HG02610 (cell line): ENCODE measurements around the gene PIGZ.

ENCODE experiments used
- ATAC-seq: cut with Tn5 transposase; IDR thresholded peaks from one replicate; pipeline ENCODE4 v1.9.1; 2021; ENCODE audit warnings: mild to moderate bottlenecking, moderate library complexity; ENCODE audit not compliant: unreplicated experiment

The PIGZ gene

DNA sequence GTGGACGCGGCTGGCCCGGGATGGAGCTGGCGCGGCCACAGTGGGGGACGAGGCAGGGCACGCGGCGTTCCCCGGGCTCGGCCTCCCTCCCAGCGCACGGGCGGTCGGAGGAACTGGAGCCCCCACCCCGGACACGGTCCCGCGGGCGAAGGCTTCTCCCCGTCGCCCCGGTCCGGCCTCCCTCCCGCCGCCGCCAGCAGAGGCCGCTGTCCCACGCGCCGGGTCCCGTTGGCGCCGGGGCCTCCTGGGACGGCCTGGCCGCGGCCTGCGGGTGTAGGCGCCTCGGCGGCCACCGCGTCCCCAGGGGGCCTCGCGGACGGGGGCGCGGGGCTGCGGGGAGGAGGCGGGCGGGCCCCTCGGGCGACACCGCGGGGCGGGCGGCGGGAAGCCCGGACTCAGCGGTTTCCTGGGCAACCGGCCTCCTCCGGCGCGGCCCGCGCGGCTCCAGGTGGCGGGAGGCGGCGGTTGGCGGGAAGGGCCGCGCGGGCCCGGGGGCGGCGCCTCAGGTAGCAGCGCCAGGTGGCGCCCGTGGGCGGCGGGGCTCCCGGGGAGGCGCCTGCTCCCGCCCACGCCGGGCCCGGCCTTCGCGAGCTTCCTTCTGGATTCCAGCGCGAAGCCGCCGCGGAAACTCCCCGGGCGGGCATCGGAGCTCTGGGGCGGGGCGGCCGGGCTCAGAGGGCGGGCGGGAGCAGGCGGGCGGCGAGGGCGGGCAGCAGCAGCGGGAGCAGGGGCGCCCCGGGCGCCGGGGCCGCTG, 34.2 kb upstream of the PIGZ start:
- ATAC-seq: peak; percentile 70

DNA sequence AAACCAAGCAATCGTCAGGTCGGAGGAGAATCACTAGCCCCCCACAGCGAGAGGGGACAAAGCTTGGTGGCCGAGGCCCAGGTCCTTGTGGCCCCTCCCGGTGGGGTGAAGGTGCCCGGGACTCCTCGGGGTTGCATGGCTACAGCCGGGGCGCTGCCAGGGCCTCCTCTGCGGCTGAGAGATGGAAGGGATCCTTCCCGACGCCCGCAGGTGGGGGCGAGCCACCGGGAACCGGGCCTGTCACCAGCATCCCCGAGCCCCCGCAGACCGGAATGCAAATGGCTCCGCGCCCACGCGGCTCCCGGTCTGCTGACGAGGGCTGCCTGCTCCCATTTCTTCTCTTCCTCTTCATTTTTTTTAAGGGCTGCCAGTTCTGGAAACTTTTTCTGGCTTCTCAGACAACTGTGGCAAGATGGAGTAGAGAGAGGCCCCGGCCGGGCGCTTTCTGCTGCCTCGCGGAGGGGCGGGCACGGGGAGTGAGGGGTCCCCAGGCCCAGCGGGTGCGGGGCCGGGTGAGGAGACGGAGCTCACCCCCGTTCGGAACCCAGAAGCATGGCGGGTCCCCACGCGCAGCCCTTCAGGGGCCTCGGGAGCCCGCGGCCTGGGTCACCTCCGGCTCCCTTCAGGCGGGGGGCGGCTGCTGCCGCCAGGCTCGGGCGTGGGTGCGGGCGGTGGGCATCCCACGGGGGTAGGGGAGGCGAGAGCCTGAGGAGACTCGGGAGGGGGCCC, 33.5 kb upstream of the PIGZ start:
- ATAC-seq: no peak

DNA sequence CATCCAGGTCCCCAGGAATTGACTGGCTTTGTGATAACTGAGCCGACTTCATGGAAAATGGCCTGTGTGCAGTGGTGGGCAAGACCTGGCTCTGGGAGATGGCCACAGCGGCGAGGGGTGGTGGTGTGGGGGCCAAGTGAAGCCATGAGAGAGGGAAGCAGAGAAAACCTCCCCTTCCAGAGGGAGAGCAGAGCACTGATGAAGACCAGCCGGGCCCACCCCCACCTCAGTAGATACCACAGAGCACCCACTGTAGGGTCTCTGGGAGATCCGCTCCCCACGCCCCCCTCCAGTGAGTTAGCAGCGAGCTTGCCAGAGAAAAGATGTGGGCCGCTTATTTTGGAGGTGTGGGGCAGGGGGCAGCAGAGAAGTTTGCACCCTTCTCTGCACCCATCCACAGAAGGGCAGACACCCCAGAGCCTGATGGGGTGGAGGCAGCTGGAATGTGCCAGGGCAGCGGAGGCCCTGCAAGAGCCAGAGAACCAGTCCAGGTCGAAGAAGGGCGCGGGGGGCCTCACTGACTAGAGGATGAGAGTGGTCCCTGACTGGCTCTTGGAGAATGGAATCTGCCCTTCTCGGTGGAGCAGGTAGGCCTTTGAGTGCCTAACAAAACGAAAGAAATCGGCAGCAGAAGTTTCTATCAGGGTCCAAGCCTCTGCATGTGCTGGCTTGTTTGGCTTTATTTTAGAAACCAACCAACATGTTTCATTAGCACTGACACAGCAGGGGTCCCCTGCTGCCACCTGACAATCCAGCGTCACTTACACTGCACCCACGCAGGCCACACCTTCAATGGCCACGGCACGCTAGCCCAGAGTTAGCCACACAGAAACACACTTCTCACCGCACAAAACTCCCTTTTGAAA, 32.7 kb upstream of the PIGZ start:
- no peak for ATAC-seq

DNA sequence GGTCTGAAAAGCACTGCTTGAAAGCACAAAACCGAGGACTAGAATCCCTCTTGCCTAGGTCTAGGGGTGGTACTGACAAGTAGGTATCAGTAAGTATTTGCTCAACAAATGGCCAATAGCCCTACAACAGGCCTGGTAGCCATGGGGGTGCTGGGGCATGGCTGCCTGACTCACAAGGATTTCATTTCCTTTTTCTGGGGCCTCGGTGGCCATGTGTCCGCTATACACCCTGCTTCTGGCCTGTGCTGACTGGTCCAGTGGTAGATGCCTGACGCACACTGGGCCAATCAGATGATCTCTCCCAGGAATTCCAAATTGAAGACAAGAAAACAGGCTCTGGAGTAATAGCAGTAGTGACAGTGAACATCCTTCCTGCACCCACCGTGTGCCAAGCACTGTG, 31.6 kb upstream of the PIGZ start:
- no peak for ATAC-seq

DNA sequence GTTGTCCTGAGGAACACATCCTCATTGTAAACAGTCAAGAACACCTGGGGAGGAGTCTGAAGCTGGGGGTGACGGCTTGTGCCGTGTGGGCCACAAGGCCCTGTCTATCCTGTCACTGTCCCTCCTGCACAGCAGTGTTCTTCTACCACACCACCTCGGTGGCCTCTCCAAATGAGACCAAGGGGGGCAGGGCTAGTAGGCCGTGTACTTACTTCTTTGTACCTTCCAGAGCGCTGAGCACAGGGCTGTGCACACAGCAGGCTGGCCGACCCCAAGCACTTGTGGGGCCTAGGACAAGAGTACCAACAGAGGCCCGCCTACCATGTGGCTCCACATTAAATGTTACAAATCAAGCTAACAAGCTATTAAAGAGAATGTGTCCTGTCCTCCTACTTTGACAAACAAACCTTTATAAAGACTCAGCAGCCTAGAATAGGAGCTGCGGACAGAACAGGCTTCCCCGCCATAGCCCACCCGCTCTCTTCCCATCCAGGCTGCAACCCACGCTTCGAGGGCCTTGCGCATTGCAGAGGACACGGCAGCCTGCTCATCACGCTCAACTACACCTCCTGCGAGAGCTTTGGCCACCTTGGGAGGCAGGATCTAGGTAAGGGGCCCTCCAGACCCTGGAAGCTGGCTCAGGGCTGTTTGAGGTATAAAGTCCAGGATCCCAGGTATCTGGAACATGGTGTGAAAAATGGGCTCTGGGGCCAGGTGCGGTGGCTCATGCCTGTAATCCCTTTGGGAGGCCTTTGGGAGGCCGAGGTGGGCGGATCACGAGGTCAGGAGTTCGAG, 30.5 kb upstream of the PIGZ start:
- ATAC-seq: no peak

DNA sequence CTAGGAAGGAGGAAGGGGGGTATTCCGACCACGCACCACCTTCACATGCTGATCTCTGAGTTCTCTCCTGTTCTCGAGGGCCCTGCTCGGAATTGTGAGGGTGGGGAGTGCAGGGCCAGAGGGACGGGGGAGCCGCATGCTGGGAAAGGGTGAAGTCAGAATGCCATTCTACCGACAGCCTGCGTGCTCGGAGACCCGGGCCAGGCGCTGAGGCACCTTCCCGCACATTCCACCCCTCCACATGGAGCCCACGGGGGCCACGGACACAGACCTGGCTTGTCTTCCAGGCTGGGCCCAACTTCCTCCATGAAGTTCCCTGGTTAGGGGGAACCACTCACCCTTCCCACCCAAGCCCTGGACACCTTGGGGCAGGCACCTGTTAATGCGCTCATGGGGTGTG, 28.7 kb upstream of the PIGZ start:
- ATAC-seq: no peak

DNA sequence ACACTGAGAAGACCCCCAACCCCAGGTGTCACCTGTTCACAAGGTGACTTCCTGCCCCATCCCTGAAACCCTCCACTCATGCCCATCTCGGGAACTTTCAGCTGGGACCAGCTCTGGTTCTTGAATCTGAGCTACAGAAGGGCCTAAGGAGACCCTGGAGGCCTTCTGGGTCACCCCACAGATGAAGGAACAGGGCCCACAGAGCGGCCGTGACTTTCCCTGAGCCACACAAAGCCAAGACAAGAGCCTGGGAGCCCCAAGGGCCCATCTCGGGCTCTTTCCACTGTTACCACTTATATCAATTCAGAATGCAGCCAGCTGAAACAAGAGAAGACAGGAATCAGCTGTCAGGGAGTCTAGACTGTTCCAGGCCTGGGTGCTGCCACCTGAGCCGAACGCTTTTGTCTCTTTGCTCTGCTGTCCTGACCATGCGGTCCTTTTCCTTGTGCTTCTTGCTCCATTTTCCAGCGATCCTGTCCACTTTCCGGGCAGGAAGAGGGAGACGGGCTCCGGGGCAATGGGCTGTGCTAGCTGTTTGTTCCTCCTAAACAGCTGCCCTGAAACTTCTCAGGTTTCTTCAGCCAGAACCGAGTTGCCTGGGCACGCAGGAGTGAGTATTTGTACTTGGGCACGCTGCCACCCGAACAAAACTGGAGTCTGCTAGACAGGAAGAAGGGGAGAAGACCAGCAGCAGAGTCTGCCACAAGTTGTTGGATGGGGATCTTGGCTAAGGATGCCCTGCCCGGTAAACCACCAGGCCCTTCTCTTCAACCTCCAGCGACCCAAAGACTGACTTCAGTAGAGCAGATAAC, 28.0 kb upstream of the PIGZ start:
- ATAC-seq: no peak

DNA sequence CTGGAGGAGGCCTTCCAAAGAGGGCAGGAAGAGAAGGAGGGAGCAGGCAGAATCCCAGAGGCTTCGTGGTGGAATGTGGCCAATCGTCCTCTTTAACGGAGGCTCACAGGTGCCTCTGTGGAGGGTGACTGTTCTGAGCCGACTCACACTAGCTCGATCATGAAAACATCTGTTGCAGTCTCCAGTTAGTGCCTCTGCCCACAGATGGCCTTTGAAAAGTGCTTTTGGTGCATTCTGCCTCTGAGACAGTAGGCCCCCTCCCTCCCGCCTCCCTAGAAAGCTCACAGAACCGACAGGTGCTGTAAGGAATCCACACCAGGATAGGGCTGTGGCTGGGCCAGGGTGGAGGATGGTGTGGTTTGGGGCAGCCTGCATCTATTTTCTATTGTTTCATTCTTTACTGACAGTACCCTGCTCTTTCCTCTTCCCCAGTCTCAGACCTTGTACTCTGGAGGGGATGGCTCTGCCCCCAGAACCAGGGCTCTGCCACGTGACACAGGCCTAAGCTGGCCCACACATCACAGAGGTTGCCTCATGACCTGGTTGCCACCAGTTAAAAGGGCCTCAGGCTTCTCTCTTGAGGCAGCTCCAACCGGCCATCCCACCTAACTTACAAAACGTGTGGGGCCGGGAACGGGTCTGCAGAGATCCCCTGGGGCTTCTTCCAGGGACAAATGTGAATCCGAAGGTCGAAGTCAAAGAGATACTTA, 27.2 kb upstream of the PIGZ start:
- ATAC-seq: no peak

DNA sequence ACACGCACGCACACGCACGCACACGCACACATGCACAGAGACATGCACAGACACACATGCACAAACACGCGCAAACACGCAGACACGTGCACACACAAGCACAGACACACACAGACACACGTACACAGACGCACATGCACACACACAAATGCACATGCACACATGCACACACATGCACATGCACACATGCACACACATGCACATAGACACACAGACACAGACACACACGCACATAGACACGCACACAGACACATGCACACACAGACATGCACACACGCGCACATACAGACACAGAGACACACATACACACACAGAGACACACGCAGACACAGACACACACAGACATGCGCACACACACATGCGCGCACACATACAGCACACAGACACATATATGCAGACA, 26.4 kb upstream of the PIGZ start:
- ATAC-seq: no peak

DNA sequence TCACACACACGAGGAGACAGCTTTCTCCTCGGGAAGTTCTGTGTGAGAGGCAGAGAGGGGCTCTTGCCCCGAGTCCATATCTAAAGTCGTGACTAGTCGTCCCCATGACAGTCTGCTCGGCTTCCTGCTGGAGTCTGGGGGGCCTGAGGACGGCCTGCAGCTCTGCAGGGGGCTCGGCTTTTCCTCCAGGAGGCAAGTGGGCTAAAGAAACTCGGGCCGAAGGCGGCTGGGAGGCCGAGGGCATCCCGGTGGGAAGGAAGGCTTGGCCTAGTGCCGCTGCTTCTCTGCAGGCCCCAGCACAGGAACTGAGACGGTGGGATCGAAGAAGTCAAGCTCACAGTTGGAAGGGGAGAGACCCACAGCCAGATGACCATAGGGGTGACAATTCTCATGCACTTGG, 25.4 kb upstream of the PIGZ start:
- ATAC-seq: no peak

DNA sequence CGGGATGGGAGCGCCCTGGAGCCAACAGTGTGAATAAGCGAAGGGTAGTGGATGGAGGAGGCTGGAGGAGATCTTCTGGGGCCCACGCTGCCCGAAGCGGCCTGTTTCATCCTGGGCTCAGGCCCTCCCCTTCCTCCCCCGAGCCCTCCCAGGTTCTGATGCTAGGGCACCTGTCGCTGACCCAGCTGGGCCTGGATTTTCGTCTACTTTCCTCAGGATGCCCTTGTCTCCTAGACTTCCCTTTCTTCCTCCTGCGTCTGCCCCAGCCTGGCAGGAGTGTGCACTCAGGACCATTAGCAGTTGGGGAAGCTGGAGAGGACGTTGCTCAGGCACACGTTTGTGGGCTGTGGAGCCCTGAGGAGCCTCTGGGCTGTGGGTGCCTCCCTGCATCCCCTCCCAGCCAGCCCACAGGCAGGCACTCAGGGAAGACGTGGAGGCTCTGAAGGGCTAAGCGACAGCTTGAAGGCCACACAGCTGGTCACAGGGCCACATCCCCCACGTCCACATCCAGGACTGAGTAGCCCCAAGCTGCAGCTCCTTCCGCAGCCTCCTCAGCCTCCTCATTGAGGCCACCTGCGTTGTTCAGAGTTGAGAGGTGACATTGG, 23.9 kb upstream of the PIGZ start:
- no peak for ATAC-seq

DNA sequence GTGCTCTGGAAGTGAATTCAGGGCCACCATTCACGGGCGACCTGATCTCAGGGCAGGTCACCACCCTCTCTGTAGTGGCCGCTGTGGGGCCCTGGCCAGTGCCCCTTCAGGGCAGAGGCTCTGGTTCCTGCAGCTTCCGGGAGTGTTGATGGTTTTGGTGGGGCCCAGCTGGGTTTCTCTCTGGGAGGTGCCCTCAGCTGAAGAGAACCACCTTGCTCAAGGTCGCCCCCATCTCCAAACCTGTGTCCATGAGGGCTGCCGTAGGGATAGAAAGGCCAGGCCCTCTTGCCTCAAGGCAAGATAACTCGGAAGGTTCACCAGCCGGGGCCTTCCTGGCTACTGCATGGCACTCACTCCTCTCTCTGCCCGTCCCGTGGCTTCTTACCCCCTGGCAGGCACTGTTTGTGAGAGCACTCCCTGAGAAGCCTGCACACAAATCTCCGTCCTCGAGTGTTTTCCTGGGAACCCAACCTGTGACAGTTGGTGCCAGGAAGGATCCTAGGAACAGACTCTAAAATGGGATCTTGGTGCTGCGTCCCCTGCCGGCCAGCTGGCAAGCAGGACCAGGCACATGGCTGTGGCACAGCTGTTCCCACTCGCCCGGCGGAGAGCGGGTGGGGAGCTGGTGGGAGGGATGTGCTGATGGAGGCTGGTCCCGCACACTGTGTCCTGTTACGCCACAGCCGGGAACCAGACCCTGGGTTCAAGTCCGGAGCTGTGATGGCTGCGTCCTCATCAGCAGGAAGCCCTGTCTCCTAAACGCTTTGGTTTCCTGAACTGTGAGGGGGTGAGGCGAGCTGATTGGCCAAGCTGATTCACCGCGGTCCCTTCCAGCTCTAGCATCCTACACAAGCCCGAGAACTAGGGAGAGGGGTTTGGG, 23.2 kb upstream of the PIGZ start:
- ATAC-seq: no peak

DNA sequence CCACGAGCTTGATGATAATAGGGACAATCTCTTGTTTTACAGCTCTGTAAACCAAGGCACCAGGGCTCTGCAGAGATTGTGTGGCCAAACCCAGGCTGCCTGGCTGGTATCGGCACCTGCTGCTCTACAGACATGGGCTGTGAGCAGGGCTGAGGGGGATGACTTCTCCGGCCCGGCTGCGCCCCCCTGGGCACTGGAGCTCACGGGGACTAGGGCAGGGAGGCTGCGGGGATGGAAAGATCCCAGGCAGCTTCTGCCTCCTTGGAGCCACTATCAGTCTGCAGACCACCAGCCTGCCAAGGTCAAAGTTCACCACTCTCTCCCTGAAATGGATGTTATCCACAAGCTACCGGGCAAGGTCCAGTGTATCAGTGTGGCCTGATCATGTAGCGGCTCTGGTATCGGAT, 22.0 kb upstream of the PIGZ start:
- ATAC-seq: no peak

DNA sequence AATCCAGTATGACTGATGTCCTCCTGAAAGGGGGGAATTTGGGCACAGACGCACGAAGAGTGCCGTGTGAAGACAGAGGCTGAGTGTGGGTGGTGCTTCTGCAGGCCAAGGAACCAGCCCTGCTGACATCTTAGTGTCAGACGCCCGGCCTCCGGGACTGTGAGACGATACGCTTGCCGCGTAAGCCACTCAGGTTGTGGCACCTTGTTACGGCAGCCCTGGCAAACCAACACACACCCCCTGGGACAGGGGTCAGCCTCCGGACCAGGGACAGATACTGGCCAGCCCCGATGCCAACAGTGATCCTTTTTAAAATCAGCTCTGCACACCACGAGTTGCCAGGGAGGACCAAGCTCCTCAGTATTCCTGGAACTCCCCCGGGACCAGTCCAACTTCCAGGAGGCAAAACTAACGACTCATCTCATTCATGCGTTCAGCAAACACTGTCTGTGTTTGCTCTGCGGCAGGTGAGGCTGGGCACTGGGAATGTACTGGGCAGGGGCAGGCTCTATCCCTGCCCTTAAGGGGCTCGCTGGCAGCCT, 21.2 kb upstream of the PIGZ start:
- ATAC-seq: no peak

DNA sequence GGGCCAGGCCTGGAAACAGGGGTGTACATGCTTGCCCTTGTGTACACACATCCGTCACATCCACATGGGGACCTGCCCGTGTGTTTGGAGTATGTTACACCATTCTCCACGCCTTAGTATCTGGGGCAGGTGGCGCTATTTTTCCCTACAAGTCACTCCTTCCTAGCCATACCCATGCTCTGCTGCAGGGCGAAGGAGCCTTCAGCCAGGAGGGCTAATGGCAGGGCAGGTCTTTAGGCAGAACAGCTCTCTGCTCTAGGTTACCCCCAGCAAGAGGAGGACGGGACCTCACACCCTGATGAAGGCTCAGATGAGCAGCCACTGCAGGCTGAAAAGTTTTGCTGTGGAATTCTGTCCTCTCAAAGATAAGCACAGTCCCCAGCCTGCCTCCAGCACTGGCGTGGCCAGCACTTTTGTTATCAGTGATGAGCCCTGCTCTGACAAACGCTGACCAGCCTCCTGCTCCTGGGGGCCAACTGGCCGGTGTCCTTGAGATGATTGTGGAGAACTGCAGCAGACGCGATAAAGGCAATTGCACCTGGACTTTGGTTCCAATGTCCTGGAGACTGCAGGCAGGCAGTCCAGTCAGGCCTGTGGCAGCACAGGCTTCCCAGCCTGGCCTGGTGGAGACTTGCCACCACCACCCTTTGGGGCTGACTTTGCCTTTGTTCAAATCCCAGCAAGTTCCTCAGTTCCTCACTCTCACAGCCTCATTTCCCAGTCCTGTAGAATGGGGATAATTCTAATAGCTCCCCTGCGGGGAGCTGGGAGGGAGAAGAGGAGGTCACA, 19.8 kb upstream of the PIGZ start:
- no peak for ATAC-seq

DNA sequence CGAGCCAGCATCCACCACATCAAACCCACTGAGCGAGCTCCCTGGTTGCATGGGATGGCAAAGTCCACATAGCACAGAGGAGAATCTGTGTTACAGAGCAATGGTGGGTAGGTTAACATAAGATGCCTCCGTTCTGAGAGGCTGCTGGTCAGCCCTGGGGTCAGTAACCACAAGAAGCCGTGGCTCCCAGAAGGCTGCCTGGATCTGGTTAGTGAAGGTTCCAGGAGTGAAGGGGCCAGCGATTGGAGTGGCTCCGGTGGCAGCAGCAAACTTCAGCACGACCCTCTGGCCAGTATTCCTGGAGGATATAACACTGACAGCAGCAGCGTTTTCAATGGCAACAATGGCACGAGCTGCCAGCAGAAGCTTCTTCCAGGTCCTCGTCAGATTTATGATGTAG, 18.4 kb upstream of the PIGZ start:
- no peak for ATAC-seq
